RWPE1 (cell line): ENCODE measurements around the gene EPB41L2.
"Not testable (repeated sequence)": the region's sequence is repeated elsewhere in the genome, so short reads cannot be mapped to it uniquely, and the experiment has no call there.

Experiments
- CTCF ChIA-PET: fragments of 350-600 bp; sonication (Branson Sonifier 250); formaldehyde crosslinking; extraction: SDS; loops from one replicate; lab custom pipeline; 2021; lab: Yijun Ruan, JAX
- POLR2A ChIA-PET: fragments of 400-600 bp; formaldehyde crosslinking; extraction: SDS; loops from one replicate; lab custom pipeline; 2020; ENCODE audit warnings: antibody characterized with exemption; ENCODE audit not compliant: low non-redundant PET; lab: Yijun Ruan, JAX
- DNase-seq: peaks from one replicate; pipeline ENCODE4 v3.0.0; 2012; ENCODE audit warnings: low spot score
- H3K27ac ChIP-seq: fragments of 450-650 bp; 2 replicates; pipeline ENCODE4 v1.5.1; 2017
- CTCF ChIP-seq: fragments of 450-650 bp; conservative IDR thresholded peaks from 2 replicates; pipeline ENCODE4 v1.5.1; 2017; ENCODE audit warnings: low read depth, mild to moderate bottlenecking

EPB41L2 gene

GRCh38 chr6:131013495-131013894, 49.5 kb downstream of the EPB41L2 start:
- no peak for DNase-seq
- CTCF ChIA-PET, result interaction anchor here (0.7 kb wide), 1 partner anchor 1625 kb away, joined by 3 read pairs; no protein-coding TSS in a partner anchor
- no peak for TF ChIP-seq CTCF
- no peak overlapping the region for H3K27ac ChIP-seq
- POLR2A ChIA-PET, result no interaction called here

- TF ChIP-seq CTCF, result no peak
- ChIA-PET CTCF (no interaction called here), POLR2A (no interaction called here)
- no peak for DNase-seq
- no peak overlapping the region for H3K27ac ChIP-seq
Observed at GRCh38 chr6:131009790-131010189, 53.3 kb downstream of the EPB41L2 start.

GRCh38 chr6:131008965-131009364, 54.1 kb downstream of the EPB41L2 start:
- CTCF ChIA-PET, DNase-seq, H3K27ac ChIP-seq, POLR2A ChIA-PET: not testable (repeated sequence)

GRCh38 chr6:131007964-131008363, 55.1 kb downstream of the EPB41L2 start:
- CTCF ChIA-PET, DNase-seq, H3K27ac ChIP-seq, POLR2A ChIA-PET: not testable (repeated sequence)

- POLR2A ChIA-PET, result no interaction called here
Observed at GRCh38 chr6:131007286-131007685, 55.8 kb downstream of the EPB41L2 start.

GRCh38 chr6:131005439-131006016, 57.5 kb downstream of the EPB41L2 start:
- no peak for TF ChIP-seq CTCF
- ChIA-PET CTCF (interaction anchor here (0.6 kb wide), 1 partner anchor 60 kb away, joined by 4 read pairs; no protein-coding TSS in a partner anchor), POLR2A (no interaction called here)

More at GRCh38 chr6:131007286-131007685, 55.8 kb downstream of the EPB41L2 start:
- no peak for DNase-seq
- CTCF ChIA-PET, result no interaction called here
- no peak overlapping the region for H3K27ac ChIP-seq
- no peak for TF ChIP-seq CTCF

GRCh38 chr6:131004936-131005335, 58.1 kb downstream of the EPB41L2 start:
- CTCF ChIA-PET, result interaction anchor here (0.6 kb wide), 1 partner anchor 61 kb away, joined by 4 read pairs; no protein-coding TSS in a partner anchor
- POLR2A ChIA-PET, result interaction anchor here (0.7 kb wide), 1 partner anchor 39 kb away, joined by 4 read pairs; no protein-coding TSS in a partner anchor
- no peak overlapping the region for H3K27ac ChIP-seq
- no peak for DNase-seq
- no peak for TF ChIP-seq CTCF

More at GRCh38 chr6:131005439-131006016, 57.5 kb downstream of the EPB41L2 start:
- H3K27ac ChIP-seq, result no peak overlapping the region
- no peak for DNase-seq
